GM21528 (cell line): ENCODE data around the gene IFT88.
"Not testable (repeated sequence)": the region's sequence is repeated elsewhere in the genome, so short reads cannot be mapped to it uniquely, and the experiment has no call there.

ENCODE experiments used
- ATAC-seq: cut with Tn5 transposase; IDR thresholded peaks from one replicate; pipeline ENCODE4 v1.9.1; 2021; ENCODE audit warnings: mild to moderate bottlenecking, moderate library complexity; ENCODE audit not compliant: unreplicated experiment, low FRiP score

The IFT88 gene

GRCh38 chr13:20616059-20616797, 49.3 kb downstream of the IFT88 start:
- no peak for ATAC-seq

- ATAC-seq, result no peak
These were observed 56.0 kb downstream of the IFT88 start for GRCh38 chr13:20623000-20623399.

DNA sequence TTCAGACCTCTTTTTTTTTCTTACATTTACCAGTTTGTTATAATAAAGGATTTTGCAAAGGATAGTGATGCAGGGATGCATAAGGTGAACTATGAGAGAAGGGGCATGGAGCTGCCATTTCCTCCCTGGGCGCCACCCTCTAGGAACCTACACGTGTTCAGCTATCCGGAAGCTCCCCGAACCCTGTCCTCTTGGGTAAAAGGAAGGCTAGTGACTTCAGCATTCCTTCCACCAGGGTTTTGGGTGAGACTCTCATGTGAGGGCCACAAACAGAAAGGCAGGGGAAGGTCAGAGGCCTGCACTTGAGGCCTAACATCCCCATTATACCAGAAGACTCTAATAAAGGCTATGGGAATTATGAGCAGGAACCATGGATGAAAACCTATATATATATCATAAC, 57.3 kb downstream of the IFT88 start:
- ATAC-seq, result no peak

DNA sequence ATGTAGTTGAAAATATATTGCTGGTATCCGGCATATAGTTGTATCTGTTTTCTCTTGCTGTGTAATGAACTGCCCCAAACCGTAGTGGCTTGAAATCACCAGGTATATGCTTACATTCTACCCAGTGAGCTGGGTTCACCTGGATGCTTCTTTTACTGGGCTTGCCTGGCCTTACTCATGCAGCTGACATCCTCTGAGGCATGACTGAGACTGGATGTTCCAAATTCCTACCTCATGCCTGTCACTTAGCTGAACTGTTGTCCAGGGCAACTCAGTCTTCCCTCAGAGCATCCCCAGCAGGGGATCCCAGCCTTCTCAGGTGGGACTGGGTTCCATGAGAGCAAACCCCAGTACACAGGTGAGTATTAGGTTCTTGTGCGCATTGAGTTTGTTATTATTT, 66.8 kb downstream of the IFT88 start:
- ATAC-seq, result no peak

DNA sequence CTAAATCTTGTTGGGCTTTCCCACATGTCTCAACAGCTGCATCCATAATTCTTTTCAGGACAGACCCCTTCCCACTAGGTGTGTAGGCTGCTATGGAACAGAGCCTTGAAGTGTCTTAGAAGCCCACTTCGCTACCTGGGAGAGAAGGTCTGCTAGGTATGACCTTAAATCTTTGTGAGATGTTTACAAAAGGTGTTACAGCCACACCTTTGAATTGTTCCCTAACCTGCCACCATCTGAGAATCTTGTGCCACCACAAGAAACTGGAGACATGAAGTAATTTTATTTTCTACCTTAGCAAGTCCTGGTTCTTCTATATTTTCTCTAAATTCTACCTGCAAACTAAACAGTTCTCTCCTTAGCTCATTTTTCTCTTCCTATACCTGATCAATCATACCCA, 69.1 kb downstream of the IFT88 start:
- no peak for ATAC-seq

DNA sequence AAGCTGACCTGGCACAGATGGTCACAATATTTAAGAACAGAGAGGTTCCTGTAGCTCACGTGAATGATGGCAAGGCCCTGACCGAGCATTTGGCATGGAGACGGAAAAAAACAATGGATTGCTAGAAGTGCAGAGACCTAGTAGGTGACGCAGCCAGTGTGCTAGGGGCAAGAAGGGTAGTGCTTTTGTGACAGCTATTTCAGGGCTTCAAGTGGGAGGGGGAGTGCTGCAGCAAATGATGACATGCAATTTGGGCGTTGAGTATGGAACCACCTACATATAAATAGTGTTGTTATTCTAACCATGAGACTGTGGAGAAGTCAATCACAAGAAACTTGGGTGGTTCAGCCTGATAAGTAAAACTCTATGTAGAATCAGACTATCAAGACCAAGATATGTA, 70.9 kb downstream of the IFT88 start:
- no peak for ATAC-seq

DNA sequence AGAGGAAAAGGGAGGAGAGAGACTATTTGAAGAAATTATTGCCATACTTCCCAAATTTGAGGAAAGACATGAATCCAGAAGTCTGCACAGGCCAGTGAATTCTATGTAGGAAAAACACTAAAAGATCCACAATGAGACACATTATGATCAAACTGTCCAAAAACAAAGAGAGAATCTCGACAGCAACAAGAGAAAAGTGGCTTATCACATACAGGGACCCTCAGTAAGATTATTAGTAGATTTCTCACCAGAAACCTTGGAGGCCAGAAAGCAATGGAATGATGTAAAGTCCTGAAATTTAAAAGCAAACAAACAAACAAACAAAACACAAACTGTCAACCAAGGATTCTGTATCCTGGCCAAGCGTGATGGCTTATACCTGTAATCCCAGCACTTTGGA, 80.8 kb downstream of the IFT88 start:
- no peak for ATAC-seq

GRCh38 chr13:20652946-20653345, 86.0 kb downstream of the IFT88 start:
- no peak for ATAC-seq

- no peak for ATAC-seq
These were observed 87.2 kb downstream of the IFT88 start for GRCh38 chr13:20654156-20654555.

DNA sequence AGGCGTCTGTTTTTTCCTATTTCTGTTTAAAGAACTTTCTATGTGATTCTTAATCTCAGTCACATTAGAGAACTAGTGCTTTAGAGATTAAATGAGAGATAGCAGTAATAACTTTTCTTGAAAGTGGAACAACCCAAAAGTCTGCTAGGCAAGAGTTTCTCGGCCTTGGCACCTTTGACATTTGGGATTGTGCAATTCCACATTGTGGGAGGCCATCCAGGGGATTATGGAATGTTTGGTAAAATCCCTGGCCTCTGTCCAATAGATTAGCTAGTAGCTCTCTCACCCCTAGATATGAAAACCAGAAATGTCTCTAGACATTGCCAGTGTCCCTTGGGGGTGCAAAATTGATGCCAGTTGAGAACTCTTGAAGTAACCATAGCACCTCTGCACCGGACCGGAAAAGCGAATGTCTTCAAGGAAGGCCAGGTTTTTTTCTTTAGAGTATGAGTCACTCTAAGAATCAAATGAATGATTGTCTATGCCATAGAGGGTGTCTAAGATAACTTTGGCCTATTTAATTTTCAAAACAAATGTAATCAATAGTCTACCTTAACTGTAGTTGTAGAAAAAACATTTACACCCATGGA, 91.6 kb downstream of the IFT88 start:
- ATAC-seq, result no peak

- no peak for ATAC-seq
These were observed 97.4 kb downstream of the IFT88 start for GRCh38 chr13:20664351-20664750.

GRCh38 chr13:20666948-20667347, 100.0 kb downstream of the IFT88 start:
- ATAC-seq, result no peak

GRCh38 chr13:20667857-20668437, 101.0 kb downstream of the IFT88 start:
- ATAC-seq, result no peak

DNA sequence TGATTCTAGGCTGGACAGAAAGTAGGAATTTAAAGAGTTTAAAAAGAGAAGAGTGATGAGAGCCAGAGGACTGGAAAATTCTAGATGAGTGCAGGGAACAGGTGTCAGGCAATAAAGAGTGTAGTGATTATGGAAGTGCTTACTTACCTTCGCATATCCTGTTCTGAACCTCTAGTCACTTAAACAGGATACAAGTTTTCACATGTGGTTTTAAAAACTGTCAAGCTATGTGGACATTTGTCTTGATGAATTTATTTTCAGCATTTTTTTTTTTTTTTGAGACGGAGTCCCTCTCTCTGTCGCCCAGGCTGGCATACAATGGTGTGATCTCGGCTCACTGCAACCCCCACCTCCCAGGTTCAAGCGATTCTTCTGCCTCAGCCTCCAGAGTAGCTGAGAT, 102.2 kb downstream of the IFT88 start:
- ATAC-seq, result no peak

DNA sequence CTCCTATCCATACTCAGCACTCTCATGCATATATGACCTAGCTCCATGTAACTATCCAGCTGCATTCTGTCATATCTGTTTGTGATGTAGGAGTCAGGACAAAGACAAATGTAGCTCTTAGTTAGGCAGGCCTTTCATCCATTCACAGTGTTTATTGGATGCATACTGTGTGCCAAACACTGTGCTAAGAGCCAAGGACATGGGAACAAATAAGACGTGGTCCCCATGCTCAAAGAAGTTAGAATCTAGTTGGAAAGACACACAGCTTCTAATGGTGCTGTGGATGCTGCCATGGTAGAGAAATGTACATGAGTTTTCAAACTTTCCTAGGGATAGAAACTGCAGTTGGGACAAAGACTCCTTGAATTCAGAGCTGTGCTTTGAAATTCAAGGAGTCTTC, 104.8 kb downstream of the IFT88 start:
- no peak for ATAC-seq

DNA sequence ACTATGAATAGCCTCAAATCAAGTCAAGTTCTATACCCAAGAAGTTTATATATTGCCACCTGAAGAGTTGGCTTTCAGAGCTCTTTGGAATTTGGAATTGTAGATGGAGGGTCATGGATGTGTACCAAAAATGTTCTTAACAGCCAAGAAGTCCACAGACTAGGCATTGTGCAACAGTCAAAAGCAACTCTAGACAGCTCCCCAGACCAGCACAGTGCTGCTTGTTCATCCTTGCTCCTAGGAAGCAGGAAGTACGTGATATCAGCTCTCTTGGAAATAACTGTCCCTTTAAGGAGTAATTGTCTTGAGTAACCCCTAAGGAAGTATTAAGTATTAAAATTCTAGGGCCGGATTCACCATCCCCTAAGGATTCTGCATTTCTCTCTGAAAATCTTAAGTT, 105.8 kb downstream of the IFT88 start:
- ATAC-seq, result no peak

DNA sequence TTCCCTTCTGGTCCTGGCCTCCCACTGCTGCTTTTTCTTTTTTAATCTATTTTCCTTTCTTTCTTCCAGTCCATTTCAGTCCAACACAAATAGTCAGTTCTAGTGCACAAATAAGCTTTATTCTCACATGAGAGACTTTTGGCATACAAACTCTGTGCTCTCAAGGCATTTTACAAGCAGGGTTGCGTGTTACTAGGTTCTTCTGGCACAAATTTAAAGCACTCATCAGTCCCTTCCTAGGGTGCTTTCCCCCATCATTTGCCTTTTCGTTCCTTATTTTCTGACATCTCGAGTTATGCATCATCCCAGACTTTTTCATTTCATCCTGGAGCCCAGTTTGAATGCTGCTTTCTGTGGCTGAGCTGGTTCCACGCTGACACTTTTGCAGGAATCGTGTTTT, 106.8 kb downstream of the IFT88 start:
- no peak for ATAC-seq

DNA sequence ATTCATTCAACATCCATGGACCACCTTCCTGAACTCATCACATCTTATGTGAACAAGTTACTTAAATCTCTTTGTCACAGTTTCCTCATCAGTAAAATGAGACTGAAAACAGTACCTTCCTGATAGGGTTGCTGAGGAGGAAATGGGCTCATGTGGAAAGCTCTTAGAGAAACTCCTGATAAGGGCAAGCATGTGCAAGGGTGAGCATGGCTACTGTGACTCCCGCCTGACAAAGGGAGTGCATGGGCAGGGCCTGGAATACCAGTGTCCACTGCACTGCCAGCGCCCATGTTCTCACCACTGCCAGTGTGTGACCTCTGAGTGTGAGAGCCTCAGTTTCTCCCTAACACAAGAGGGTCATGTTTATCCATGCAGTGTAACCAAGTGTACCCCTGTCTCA, 109.3 kb downstream of the IFT88 start:
- ATAC-seq, result no peak

- ATAC-seq, result not testable (repeated sequence)
These were observed 111.6 kb downstream of the IFT88 start for GRCh38 chr13:20678606-20679005.

- ATAC-seq, result no peak
These were observed 112.9 kb downstream of the IFT88 start for GRCh38 chr13:20679879-20680278.

DNA sequence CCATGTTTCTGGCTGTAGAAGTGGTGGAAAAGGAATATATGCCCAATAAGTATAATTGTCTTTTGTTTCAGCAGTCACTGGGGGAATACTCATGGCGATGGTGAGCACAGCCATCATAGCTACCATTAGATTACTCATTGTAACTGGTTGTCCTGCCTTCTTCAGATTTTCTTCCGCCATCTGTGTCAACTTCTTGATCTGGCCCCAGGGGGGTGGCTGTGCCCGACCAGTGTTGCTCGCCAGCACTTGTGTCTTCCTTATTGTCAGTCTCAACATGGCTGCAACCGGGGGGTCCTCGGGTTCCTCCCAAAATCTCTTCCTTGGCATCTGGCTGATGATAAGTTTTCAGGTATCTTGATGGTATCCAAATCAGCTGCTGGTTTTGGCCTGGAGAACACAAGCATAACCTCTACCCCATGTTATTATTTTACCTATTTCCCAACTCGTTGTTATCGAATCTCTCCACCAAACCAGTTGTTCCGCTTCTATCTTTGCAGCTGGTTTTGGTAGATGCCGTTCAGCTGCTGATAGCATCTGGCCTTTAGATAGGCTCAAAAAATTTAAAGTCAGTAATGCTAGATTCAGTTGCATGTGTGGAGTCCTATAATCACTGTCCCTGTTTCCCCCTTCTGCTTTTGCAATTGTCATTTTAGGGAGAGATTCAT, 113.6 kb downstream of the IFT88 start:
- no peak for ATAC-seq

- not testable (repeated sequence) for ATAC-seq
These were observed 114.5 kb downstream of the IFT88 start for GRCh38 chr13:20681481-20681880.
